ENCODE results near the gene TNFRSF1B.

The TNFRSF1B gene

DNA sequence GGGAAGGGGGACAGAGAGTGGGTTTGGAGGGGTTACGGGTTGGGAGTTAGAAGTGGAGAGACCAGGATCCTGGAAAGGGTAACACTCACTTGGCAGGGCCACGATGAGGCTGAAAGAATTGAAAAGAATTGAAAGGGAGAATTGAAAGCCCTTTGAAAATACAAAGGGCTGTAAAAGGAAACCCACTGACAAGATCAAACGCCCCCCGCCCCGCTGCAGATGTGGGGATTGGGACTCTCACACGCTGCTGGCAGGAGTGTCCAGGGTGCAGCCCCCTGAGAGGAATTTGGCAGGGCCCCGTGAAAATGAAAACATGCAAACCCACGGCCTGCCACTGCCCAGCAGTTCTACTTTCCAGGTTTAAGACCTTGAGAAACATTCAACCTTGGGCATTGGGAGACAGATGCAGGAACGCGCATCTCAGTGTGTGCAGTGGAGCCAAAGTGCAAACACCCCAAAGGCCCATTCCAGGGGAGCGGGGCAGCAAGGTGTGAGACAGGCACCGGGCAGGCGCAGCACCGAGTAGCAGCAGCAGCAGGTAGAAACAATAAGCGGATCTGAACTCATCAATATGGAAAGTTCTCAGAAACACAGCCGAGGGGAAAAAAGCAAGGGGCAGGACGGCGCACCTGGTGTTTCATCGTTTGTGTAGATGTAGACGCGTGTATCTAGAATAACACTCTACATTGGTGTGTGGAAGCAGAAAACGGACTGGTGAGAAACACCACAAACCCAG lies 8.3 kb upstream of the TNFRSF1B start:
- no peak for DNase-seq

DNA sequence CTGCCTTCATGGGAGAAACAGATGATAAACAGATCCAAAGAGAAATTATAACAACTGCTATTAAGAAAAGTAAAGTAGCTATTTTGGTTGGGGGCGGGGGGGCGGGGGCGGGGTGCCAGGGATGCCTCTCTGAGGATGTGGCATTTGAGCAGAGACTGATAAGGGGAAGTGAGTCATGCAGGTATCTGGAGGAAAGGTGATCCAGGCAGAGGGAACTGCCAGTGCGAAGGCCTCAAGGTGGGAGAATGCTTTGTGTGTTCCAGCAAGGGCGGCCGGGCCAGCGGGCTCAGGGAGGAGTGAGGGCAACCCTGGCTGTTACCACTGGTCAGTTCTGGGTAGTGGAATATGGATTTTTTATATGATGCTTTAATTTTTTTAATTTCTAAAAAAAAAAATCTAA lies 7.0 kb upstream of the TNFRSF1B start:
- DNase-seq = no peak

DNA sequence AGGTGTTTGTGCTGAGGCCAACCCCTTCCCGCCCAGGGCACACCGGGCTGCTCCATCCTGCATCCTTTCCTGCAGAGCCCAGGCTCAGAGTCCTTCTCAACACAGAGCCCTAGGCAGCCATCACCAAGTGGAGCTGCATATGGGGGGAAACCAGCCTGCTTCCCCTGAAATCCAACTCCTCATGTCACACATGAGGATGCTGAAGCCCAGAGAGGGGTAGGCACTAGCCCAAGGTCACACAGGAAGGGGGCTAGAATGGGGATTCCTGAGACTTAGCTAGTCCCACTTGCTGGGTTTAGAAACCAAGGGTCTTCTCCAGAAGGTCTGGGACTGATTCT lies 5.5 kb upstream of the TNFRSF1B start:
- no peak for DNase-seq

DNA sequence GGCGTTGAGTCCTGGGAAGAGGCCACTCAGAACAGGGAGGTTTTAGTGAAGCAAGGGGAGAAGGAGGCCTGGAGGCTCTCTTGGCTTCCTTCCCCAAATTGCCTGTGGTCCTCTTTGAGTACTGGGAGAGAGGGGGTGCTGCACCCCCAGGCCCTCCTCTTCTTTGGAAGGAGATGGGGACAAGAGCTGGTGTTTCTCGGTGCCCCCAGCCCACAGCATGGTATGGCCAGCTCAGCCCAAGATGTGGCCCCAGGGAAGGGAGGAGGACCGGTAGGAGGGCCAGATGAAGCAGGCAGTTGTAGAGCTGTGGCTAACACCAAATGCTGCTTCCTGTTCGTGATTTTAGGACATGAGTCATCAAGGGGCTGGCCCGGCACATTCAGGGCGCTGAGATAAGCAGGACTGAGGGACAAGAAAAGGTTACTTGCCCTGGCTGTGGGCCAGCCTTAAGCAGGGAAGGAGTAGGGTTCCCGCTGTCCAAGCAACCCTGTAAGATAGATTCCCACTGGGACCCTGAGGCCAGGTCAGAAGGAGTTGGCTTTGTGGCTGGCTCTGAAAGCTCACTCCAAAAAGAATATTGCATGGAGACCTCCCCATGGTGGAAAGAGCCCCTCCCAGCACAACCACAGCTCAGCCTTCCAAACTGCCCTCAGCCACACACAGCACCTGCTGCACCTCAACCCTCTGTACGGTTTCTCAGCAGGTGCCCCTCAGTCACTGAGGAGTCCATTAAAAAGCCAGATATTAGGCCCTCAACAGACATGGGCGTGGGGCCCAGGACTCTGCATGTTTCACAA lies 4.9 kb upstream of the TNFRSF1B start:
- no peak for DNase-seq

DNA sequence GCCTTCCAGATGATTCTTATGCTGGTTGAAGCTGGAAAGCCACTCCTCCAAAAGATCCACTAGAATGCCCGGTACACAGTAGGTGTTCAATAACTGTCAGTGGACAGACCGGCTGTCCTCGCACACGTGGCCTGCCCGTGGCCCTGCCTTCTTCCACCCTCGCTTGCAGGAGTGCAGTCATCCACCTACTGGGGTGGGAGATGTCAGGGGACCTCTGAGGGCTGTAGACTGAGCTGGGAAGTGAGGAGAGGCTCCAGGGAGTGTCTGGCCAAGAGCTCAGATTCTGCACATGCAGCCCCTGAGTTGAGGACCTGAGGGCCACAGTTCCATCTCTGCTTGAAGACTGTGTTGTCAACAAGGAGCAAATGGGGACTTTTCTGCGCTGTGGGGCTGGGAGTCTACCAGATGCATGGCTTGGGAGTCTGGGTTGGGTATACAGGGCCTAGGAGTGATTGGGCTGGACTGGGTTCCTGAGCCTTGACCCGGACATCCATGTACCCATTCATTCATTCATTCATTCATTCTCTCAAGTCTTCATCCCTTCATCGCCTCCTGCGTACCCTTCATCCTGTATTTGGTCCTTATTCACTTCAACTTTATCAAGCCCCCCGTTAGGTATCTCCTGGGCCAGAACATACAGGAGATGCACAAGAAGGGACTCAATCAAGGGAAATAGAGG lies 4.2 kb upstream of the TNFRSF1B start:
- no peak for DNase-seq

DNA sequence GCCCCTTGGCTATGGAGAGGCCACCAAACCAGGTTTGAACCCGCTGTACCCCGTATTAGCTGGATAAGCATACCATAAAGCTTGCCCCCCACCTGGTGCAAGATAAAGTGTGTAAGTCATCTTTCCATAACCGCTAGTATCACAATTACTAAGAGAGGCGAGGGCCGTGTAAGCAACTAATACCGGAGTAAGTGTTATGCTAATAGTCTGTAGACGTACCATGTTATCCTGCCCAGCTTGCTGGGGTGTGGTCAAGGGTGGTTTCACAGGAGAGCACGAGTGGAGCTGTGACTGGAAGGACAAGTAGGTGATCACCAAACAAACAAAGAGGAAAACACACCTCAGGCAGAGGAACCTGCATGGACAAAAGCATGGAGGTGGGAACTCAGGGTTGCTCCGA lies 3.6 kb upstream of the TNFRSF1B start:
- no peak for DNase-seq

DNA sequence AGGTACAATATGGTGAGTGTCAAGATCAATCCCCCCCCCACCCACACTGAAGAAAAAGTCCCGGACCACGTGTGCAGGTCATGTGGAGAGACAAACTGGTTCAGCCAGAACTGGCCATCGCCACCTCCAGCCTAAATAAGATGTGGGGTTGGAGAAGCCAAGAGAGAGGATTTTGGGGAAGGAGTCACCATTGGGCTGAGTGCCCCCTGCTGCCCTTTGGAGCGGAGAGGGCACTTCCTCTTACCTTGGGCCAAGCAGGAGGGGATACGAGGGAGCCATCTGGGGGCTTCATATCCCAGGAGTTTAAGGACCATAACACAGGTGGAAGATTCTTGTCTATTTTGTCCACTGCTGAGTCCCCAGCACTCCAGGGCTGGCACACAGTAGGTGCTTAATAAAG lies 2.6 kb upstream of the TNFRSF1B start:
- DNase-seq = no peak

DNA sequence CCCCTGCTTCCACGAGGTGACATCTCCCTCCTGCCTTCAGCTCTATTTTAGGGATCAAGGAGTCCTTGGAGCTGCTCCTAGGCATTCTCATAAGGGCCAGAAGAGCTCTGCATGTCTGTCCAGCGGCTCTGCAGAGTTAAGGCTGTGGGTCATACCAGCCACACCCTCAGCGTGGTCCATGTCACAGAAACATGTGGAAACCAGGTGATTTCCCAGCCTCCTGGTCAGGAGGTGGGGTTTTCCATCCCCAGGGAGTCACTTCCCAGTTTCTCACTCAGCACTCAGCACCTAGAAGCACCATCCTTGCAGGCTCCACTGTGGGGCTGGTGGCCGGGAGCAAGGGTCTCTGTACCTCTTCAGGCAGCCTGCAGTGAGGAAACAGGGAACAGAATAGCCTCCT lies 1.4 kb upstream of the TNFRSF1B start:
- DNase-seq = no peak

DNA sequence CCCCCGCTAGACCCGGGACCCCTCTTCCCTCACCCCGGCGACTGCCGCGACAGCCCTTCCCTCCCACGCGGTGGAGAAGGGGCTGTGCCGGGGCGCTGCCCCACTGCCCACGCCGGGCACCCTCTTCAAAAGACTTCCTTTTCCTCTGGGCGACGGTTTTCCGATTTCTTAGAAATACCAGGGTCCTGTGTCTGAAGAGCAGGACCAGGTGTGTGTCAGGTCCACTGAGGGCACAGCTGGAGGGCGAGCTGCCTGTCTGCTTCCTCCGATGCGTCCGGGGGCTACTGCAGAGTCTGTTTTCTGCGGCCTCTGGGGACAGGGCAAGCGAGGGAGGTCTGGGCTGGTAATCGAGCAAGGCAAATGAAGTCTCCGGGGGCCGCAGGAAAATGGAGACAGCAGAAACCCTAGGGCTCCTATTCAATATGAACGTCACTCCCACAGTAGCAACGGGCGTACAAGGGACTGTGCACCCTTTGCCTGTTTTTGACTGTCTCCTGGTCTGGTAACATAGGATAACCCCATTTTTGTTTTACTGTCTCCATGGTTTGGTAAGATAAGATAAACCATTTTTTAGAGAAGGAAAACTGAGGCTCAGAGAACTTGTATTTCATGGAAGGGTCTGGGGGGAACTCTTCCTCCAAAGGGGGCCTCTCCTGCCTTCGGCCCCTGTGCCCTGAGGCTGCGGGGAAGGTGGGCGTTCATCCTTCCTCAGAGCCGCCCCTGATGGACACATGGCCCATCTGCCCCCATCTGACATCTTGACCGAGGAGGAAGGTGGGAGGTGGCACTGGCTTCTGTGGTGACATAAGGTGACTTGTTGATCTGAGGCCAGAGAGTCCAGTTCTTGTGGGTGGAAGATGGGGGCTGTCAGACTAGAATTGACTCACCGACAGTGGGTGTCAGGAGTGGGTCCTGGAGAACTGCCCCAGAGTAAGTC lies 970 bp downstream of the TNFRSF1B start:
- no peak for DNase-seq

DNA sequence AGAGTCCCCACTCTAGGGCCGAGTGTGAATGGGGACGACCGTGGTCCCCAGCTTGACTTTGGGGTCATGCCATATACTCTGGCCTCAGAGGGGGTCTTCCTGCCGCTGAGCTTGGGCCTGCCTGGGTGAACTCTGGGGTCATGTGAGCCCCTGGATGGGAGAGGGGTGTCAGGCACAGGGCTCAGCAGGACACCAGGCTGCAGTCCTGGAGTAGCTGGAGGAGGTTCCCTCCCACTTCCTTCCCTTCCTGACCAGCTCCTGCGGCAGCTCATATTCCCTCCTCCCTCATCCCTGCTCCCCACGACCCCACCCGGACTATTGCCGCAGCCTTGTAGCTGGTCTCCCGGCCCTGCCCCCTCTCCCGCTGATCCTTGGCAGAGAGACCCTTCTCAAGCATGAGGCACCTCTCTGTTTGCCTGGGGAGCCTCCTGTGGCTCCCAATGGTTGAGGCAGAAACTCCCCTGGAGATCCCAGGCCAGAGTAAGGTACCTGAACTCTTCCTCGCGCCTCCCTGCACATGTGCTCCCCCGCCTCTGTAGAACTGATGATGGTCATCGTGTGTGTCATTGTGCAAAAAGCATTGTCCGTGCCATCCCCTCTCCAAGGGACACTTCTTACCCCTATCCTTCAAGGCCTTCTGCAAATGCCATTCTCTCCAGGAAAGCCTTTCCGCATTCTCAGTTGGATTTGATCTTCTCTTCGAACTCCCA lies 1.8 kb downstream of the TNFRSF1B start:
- DNase-seq = no peak

DNA sequence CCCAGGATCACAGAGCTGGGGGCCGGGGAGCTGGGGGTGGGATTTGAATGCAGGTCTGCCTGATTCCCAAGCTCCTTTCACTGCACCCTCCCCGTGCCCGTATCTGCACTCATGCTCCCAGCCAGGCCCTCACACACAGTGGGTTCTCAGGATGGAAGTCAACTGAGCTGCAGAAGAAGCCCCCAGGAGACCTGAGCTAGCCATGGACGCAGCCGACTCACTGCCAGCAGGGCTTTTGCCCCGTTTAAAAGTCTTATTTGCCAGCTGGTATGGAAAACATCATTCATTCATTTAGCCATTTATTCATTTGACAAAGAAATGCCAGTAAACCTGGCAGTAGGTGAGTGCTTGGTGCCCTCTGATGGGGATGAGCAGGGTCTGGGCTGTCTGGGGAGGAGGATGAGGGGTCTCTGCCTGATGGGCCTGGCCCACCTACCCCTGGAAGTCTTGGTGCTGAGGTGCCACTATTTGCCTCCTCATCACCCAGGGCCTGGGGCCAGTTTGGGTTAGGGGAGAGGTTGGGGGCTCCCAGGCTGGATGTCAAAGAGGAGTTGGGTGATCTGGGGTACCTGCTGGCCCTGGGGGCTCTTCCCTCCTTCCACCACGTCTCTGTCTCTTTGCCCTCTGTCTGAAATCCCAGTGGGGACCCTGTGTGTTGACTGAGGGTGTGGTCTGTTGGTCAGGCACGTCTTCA lies 2.8 kb downstream of the TNFRSF1B start:
- DNase-seq = no peak

DNA sequence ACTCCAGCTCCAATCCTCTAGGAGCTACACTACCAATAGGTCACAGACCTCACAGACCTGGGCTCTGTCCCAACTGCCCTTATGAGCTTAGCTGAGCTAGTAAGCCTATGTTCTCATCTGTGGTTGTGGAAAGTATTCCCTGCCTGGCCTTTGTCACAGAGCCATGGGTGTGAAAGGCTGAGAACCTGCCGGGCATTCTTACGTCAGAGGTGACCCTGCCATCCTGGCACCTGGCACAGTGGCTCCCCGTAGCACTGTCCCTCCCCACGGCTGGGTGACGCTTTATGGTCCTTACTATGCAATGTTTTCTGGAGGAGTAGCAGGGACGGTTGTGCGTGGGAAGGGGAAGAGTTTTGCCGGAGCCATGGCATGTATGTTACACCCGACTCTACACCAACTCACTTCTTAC lies 3.5 kb downstream of the TNFRSF1B start:
- DNase-seq = no peak

DNA sequence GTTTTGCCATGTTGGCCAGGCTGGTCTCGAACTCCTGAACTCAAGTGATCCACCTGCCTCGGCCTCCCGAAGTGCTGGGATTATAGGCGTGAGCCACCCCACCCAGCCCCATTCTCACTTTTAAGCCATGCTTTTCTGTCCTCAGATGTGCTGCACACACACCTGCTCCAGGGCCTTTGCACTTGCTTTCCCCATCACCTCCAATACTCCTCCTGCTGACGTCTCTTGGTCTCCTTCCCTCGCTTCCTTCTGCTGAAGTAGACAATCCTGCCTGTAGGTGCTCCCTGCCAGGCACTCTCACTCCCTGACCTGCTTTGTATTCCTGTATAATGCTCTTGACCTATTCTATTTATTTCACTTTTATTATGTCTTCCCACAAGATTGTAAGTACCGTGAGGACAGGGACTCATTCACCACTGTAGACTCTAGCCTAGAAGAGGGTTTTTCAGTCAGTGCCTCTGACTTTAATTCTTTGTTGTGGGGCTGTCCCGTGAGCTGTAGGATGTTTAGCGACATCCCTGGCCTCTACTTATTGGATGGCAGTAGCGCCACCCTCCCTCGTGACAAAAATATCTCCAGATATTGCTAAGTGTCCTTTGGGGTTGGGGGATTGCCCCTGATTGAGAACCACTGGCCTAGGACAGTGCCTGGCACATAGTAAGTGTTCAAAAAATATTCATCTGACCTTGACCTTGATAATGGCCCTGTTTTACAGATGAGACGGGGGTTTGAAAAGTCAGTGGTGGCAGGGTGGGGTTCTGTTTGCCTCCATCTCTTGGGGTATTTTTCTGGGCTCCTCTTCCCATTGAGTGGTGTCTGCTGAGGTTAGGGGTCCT lies 4.6 kb downstream of the TNFRSF1B start:
- no peak for DNase-seq

DNA sequence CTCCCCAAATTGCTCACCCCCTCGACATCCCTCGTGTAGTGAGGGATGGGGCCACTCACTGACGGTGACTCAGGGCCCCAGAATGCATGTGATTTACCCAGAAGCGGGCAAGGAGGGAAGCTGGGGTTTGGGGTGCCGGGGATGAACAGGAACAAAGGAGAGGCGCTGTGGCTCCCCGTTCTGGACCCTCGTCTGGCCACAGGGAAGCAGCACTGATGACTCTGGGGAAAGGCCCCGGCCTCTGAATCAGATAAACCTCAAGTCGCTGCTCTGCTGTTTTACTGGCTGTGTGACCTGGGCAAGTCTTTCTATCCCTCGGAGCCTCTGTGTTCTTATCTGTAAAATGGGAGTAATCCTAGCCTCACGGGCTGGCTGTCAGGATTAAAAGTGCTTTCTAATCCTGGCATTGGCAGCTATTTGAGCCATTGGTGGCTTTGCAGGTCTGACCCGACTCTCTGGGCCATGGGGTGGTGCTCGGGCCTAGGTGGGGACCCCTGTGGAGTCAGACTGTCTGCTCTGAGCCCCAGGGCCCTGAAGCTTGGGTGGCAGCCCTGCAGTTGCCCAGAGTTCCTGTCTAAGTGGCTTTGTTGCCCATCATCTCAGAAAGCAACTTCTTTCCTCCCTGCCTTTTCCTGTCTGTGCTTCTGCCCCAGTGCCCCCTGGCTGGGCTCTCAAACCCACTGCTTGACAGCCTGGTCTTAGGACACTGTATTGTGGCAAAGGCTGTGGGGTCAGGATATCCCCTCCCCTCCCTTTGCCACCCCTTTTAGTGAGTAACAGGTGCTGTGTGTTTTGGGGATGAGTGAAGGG lies 5.5 kb downstream of the TNFRSF1B start:
- DNase-seq = no peak

DNA sequence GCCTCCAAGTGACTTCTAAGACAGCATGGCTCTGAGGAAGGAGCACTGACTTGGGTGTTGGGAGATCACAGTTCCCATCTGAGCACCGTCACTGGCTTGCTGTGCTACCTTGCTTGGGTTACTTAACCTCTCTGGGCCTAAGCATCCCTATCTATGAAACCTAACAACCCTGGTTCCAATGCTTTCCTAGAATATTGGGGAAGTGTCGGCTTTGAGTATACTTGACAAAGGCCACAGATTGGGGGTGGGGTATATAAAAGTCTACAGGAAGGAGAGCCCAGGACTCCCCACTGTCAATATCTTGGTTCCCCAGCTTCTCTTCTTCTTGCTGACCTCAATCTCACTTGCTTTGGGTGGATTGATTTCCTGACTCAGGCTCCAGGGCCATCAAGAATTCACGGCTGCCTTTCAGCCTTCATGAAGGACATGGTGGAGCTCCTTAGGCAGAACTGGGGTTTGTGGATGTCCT lies 6.3 kb downstream of the TNFRSF1B start:
- DNase-seq = no peak

DNA sequence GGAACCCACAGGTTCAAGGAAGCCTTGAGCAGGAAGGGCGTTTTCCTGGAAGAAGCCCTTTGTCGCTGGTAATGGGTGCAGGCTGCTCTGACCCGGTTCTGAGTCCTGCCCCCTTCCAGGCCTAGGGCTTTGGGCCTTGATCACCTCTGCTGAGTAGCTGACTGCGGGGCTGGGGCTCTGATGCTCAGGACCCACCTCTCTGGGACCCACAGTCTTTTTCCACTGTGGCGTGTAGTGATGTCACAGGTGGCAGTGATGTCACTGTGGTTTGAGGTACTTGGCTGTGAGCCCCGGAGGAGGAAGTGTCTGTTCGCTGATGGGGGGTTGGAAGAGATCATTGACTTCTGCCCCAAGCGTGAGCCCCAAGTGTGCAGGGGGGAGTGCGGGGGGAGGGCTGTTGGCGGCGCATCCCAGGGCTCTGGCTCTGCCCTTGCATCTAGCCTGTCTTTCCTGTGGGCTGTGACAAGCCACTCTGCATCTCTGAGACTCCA lies 6.9 kb downstream of the TNFRSF1B start:
- no peak for DNase-seq

DNA sequence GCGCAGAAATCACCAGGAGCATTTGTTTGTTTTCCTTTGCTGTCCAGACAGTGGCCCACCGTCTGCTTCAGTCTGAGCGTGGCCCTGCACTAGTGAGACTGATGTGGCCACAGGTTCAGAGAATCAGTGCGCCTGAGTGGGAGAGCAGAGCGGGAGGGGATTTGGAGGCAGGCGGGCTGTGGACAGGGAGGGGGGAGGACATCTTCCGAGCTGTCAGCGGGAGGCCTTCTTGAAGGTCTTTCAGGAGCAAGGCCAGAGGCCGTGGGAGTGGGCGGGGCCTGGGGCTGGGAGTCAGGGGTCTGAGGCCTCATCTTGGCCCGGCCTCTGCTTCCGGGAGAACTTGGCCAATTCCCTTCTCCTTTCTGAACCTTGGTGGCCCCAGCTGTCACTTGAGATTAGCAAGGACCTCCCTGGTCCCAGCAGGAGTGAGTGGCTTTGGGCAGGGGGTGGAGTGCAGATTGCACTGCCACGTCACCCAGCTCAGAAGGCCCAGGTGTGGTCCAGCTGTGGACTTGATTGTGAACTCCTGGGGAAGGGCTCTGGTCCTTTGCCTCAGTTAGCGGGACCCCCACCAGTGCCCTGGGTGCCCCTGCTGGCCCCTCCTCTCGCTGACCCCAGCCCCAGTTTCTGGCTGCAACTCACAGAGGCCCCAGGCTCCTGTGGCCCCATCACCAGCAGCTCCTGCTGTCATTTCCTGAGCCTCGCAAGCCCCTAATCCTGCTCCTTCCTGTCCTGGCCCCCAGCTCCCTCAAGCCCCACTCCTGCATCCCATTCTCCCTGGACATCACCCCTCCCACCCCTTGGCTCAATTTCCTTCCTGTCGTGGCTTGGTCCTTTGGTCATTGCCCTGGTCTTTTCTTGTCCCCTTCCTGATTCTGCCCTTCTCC lies 8.4 kb downstream of the TNFRSF1B start:
- no peak for DNase-seq
